Measurements from ENCODE around the gene NKD2.

The NKD2 gene

GRCh38 chr5:1085391-1085790 is 76.8 kb downstream of the NKD2 start:
- no peak for TF ChIP-seq CTCF (IDR thresholded peaks at IDR 0.05; ENCODE audit: low read depth, low read length)
- no peak for DNase-seq (ENCODE audit: extremely low read depth, low read depth)

DNA sequence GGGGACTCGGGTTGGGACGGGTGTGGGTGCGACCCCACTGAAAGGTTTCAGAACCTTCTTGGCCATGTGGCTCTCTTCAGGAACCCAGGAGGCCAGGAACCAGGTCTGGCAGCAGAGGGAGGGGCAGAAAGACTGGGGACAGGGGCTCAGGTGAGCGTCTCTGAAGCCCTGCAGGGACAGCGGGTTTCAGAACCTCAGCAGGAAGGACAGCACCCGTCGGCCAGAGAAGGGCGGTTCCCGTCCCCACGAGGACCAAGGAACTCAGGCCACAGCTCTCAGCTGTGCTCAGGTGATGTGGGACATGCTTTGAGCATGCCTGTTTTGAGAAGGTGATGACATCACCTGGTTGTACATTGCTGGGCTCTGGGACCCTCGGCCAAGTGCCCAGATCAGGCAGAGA is 77.5 kb downstream of the NKD2 start:
- DNase-seq (ENCODE audit: extremely low read depth, low read depth): no peak
- TF ChIP-seq CTCF (IDR thresholded peaks at IDR 0.05; ENCODE audit: low read depth, low read length): no peak

GRCh38 chr5:1086871-1087270 is 78.3 kb downstream of the NKD2 start:
- no peak for TF ChIP-seq CTCF (IDR thresholded peaks at IDR 0.05; ENCODE audit: low read depth, low read length)

GRCh38 chr5:1087428-1087827 is 78.8 kb downstream of the NKD2 start:
- TF ChIP-seq CTCF (IDR thresholded peaks at IDR 0.05; ENCODE audit: low read depth, low read length): no peak
- DNase-seq (ENCODE audit: extremely low read depth, low read depth): no peak

More at GRCh38 chr5:1086871-1087270, 78.3 kb downstream of the NKD2 start:
- no peak for DNase-seq (ENCODE audit: extremely low read depth, low read depth)

DNA sequence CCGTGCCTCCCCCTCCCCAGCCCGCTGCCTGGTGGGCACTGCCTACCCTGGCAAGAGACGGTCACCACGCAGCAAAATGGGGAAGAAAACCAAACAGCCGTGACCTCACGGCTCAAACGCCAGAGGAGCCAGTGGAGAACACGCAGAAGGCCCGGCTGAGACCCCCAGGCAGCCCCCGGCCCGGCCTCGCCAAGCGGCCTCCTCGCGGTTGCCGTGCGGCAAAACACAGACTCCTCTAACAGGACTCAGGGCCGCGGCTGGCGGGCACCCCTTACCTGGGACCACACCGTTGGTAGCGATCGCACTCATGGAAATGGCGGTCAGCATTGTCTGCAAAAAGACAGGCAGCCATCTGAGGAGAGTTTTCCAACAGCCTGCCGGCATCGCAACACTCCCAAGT is 79.4 kb downstream of the NKD2 start:
- DNase-seq (ENCODE audit: extremely low read depth, low read depth): no peak
- TF ChIP-seq CTCF (IDR thresholded peaks at IDR 0.05; ENCODE audit: low read depth, low read length): no peak

Measured in AG09319 (cell line).